NCI-H2107 treated with DMSO at 0.1 percent for 48 hours (cell line): Measurements from ENCODE around the gene FAM131C.
"Not testable (repeated sequence)": the region's sequence is repeated elsewhere in the genome, so short reads cannot be mapped to it uniquely, and the experiment has no call there.

ENCODE experiments used
- DNase-seq: peaks from one replicate; lab custom pipeline; 2025; ENCODE audit not compliant: unreplicated experiment; lab: John Stamatoyannopoulos, UW

The FAM131C gene

GRCh38 chr1:16061989-16062686, 11.3 kb downstream of the FAM131C start:
- not testable (repeated sequence) for DNase-seq

GRCh38 chr1:16061266-16061665, 12.2 kb downstream of the FAM131C start:
- no peak for DNase-seq

GRCh38 chr1:16058394-16059120, 14.9 kb downstream of the FAM131C start:
- not testable (repeated sequence) for DNase-seq

GRCh38 chr1:16057314-16057915, 16.0 kb downstream of the FAM131C start:
- not testable (repeated sequence) for DNase-seq

- DNase-seq, result not testable (repeated sequence)
Observed at GRCh38 chr1:16056521-16056912, 16.9 kb downstream of the FAM131C start.

GRCh38 chr1:16055613-16056520, 17.6 kb downstream of the FAM131C start:
- peak; percentile 40 for DNase-seq

- DNase-seq, result no peak
Observed at GRCh38 chr1:16054598-16055540, 18.6 kb downstream of the FAM131C start.

GRCh38 chr1:16053781-16054502, 19.5 kb downstream of the FAM131C start:
- no peak for DNase-seq

GRCh38 chr1:16051949-16052348, 21.5 kb downstream of the FAM131C start:
- DNase-seq, result not testable (repeated sequence)

- no peak for DNase-seq
Observed at GRCh38 chr1:16051039-16051438, 22.4 kb downstream of the FAM131C start.

GRCh38 chr1:16050328-16050727, 23.1 kb downstream of the FAM131C start:
- no peak for DNase-seq

GRCh38 chr1:16048573-16049189, 24.8 kb downstream of the FAM131C start:
- DNase-seq, result no peak

GRCh38 chr1:16047791-16048475, 25.5 kb downstream of the FAM131C start:
- no peak for DNase-seq

- no peak for DNase-seq
Observed at GRCh38 chr1:16046842-16047241, 26.6 kb downstream of the FAM131C start.

GRCh38 chr1:16043950-16044349, 29.5 kb downstream of the FAM131C start:
- no peak for DNase-seq

GRCh38 chr1:16043521-16043920, 29.9 kb downstream of the FAM131C start, which contains the start of gene CLCNKB:
CLCNKB (plus strand) TSS chr1:16043782; CDS start chr1:16044493, 711 bp downstream.
- peak; percentile 38 for DNase-seq

- not testable (repeated sequence) for DNase-seq
Observed at GRCh38 chr1:16042654-16043053, 30.8 kb downstream of the FAM131C start.

- DNase-seq, result no peak
Observed at GRCh38 chr1:16042096-16042495, 31.4 kb downstream of the FAM131C start.
